Lower leg skin (tissue), 3 donors: ENCODE results near the gene ATOH1.

Experiments used
- POLR2A ChIP-seq, 2 donors: fragments of 450-650 bp; IDR thresholded peaks; one replicate each; pipeline ENCODE4 v1.6.1; 2016 to 2017; ENCODE audit warnings: antibody characterized with exemption in 2 of 2, mild to moderate bottlenecking in 1 of 2, moderate library complexity in 1 of 2
- TF ChIP-seq, protein P1 (sequence below), 3 donors: fragments of 450-650 bp; IDR thresholded peaks; one replicate each; pipeline ENCODE4 v1.5.1; 2016; ENCODE audit warnings: antibody characterized with exemption in 3 of 3, mild to moderate bottlenecking in 3 of 3, moderate library complexity in 2 of 3

GRCh38 chr4:93878566-93878965, 50.0 kb downstream of the ATOH1 start:
- TF ChIP-seq, protein P1, sequence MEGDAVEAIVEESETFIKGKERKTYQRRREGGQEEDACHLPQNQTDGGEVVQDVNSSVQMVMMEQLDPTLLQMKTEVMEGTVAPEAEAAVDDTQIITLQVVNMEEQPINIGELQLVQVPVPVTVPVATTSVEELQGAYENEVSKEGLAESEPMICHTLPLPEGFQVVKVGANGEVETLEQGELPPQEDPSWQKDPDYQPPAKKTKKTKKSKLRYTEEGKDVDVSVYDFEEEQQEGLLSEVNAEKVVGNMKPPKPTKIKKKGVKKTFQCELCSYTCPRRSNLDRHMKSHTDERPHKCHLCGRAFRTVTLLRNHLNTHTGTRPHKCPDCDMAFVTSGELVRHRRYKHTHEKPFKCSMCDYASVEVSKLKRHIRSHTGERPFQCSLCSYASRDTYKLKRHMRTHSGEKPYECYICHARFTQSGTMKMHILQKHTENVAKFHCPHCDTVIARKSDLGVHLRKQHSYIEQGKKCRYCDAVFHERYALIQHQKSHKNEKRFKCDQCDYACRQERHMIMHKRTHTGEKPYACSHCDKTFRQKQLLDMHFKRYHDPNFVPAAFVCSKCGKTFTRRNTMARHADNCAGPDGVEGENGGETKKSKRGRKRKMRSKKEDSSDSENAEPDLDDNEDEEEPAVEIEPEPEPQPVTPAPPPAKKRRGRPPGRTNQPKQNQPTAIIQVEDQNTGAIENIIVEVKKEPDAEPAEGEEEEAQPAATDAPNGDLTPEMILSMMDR (IDR thresholded peaks at IDR 0.05): no peak
- TF ChIP-seq POLR2A (IDR thresholded peaks at IDR 0.05): no peak
